ENCODE results near the gene BRSK1.
A peak's percentile ranks its signal among the peaks of the same experiment; 100 is the strongest.

BRSK1 gene

DNA sequence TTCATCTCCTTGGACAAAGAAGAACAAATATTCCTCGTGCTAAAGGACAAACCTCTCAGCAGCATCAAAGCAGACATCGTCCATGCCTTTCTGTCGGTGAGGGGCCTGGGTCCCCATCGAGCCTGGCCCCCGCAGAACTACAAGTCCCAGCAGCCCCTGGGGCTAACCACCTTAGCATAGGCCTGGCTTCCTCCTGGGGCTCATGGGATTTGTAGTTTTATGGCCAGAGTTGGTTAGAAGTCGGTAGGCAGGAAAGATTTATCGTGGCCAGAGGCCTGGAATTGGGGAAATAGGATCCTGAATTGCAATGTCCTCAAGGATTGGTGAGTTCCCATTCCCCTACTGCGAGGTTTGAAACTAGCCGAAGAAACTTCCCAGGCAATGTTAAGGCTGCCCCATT lies 21.7 kb downstream of the BRSK1 start:
- TF ChIP-seq, protein P1, sequence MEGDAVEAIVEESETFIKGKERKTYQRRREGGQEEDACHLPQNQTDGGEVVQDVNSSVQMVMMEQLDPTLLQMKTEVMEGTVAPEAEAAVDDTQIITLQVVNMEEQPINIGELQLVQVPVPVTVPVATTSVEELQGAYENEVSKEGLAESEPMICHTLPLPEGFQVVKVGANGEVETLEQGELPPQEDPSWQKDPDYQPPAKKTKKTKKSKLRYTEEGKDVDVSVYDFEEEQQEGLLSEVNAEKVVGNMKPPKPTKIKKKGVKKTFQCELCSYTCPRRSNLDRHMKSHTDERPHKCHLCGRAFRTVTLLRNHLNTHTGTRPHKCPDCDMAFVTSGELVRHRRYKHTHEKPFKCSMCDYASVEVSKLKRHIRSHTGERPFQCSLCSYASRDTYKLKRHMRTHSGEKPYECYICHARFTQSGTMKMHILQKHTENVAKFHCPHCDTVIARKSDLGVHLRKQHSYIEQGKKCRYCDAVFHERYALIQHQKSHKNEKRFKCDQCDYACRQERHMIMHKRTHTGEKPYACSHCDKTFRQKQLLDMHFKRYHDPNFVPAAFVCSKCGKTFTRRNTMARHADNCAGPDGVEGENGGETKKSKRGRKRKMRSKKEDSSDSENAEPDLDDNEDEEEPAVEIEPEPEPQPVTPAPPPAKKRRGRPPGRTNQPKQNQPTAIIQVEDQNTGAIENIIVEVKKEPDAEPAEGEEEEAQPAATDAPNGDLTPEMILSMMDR (IDR thresholded peaks at IDR 0.05; ENCODE audit: low read depth, low read length, missing control alignments) = no peak
- no peak for DNase-seq (ENCODE audit: low read depth)
- H3K4me3 ChIP-seq (ENCODE audit: low read depth, low read length) = no peak overlapping the region

DNA sequence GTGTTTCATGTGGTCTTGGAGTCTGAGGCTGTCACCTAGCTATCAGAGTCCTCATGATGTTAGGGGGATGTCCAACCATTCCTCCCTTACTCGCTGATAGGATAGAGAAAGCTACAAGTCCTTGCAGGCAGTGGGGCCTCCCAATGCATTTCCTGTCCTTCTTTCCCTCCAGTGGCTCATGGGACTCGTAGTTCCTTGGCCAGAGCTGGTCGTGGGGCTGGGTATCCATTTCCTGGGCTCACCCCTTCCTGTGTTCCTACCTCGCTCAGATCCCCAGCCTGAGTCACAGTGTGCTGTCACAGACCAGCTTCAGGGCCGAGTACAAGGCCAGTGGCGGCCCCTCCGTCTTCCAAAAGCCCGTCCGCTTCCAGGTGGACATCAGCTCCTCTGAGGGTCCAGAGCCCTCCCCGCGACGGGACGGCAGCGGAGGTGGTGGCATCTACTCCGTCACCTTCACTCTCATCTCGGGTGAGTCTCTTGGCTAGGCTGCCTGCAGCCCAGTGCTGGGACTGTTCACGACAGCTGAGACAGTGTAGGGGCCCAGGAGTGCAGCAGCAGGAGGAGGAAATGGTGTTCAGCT lies 22.3 kb downstream of the BRSK1 start:
- TF ChIP-seq, protein P1 (IDR thresholded peaks at IDR 0.05; ENCODE audit: low read depth, low read length, missing control alignments) = no peak
- no peak overlapping the region for H3K4me3 ChIP-seq (ENCODE audit: low read depth, low read length)
- DNase-seq (ENCODE audit: low read depth) = no peak

DNA sequence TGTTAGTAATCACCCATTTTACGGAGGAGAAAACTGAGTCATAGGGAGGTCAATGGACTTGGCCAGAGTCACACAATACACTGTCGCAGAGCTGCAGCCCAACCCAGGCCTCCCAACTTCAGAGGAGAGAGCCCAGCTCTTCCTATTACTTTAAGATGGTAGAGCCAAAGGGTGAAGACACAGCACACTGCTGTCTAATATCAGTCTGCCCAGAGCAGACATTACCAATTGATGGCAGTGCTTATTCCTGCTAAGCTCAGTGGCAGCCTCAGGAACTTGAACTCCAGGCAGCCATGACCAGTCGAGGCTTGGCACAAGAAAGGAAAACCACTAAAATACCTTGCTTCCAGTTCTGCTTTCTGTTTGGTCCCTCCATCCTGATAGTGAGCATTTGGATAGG lies 22.9 kb downstream of the BRSK1 start:
- no peak for DNase-seq (ENCODE audit: low read depth)
- no peak overlapping the region for H3K4me3 ChIP-seq (ENCODE audit: low read depth, low read length)
- TF ChIP-seq, protein P1 (IDR thresholded peaks at IDR 0.05; ENCODE audit: low read depth, low read length, missing control alignments) = no peak

DNA sequence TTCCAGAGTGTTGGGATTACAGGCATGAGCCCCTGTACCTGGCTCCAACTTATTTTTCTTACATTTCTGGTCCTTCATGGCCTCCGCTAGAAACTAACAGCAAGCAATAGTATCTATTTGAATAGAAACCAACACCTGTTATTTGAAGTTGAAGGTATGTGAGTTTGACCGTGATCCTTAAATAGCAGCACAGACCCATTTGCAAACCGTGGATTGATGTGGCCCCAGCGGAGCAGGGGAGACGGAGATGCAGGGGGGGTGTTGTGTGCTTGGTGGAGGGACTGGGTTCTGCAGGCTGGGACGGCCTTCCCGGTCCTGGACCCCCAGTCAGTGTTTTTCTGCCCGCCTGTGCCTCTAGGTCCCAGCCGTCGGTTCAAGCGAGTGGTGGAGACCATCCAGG lies 24.5 kb downstream of the BRSK1 start:
- no peak overlapping the region; the same call in 1 of the 2 replicates for H3K4me3 ChIP-seq (ENCODE audit: low read depth, low read length)
- DNase-seq (ENCODE audit: low read depth) = peak; percentile 42
- TF ChIP-seq, protein P1 (IDR thresholded peaks at IDR 0.05; ENCODE audit: low read depth, low read length, missing control alignments) = no peak

DNA sequence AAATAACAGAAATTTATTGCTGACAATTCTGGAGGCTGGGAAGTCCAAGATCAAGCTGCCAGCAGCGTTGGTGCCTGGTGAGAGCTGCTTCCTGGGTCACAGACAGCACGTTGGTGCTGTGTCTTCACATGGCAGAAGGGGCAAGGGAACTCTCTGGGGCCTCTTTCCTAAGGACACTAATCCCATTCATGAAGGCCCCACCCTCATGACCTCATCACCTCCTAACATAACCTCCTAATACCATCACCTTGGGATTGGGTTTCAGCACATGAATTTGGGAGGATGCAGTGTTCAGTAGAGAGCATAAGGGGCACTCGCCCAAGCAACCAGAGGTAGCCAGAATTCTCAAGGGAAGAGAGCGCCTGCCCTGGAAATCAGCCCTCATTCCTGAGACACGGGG lies 25.7 kb downstream of the BRSK1 start:
- no peak for DNase-seq (ENCODE audit: low read depth)
- H3K4me3 ChIP-seq (ENCODE audit: low read depth, low read length) = no peak overlapping the region
- TF ChIP-seq, protein P1 (IDR thresholded peaks at IDR 0.05; ENCODE audit: low read depth, low read length, missing control alignments) = no peak

DNA sequence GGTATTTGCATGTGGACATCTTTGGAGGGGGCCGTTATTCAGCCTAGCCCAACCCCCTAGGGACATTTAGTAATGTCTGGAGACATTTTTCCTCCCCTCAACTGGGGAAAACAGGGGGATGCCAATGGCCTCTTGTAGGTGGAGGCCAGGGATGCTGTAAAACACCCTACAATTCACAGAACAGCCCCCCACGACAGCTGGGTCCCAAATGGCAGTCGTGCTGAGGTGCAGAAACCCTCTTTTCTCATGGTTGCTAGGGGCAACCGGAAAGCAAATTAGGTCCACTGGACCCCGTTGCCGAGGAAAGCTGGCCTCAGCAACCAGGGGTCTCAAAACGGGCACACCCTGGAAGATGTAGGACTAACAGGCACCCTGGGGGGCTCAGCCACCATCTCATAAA lies 26.7 kb downstream of the BRSK1 start:
- TF ChIP-seq, protein P1 (IDR thresholded peaks at IDR 0.05; ENCODE audit: low read depth, low read length, missing control alignments) = no peak
- H3K4me3 ChIP-seq (ENCODE audit: low read depth, low read length) = no peak overlapping the region
- no peak for DNase-seq (ENCODE audit: low read depth)

DNA sequence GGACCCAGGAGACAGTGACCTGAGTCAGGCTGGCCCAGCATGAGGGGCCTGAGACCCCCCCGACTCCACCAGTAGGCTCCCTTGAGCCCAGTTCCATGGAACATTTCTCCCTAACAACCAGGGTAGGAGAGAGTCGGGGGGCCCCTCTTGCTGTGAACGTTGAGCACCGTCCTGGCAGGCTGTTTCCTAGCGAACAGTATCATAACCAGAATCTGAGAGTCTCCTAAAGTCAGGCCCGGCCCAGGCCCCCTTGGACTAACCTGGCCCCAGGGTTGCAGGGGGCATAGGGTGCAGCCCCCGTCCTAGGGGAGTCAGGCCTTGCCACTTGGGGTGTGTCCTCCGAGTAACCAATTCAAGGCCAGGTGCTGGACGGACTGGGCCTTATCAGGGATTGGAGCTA lies 27.6 kb downstream of the BRSK1 start:
- TF ChIP-seq, protein P1 (IDR thresholded peaks at IDR 0.05; ENCODE audit: low read depth, low read length, missing control alignments) = no peak
- no peak overlapping the region for H3K4me3 ChIP-seq (ENCODE audit: low read depth, low read length)
- no peak for DNase-seq (ENCODE audit: low read depth)

Data from GM12864 (cell line).